ENCODE measurements around the gene MRPL48.
"Not testable (repeated sequence)": the region's sequence is repeated elsewhere in the genome, so short reads cannot be mapped to it uniquely, and the experiment has no call there.

The MRPL48 gene

DNA sequence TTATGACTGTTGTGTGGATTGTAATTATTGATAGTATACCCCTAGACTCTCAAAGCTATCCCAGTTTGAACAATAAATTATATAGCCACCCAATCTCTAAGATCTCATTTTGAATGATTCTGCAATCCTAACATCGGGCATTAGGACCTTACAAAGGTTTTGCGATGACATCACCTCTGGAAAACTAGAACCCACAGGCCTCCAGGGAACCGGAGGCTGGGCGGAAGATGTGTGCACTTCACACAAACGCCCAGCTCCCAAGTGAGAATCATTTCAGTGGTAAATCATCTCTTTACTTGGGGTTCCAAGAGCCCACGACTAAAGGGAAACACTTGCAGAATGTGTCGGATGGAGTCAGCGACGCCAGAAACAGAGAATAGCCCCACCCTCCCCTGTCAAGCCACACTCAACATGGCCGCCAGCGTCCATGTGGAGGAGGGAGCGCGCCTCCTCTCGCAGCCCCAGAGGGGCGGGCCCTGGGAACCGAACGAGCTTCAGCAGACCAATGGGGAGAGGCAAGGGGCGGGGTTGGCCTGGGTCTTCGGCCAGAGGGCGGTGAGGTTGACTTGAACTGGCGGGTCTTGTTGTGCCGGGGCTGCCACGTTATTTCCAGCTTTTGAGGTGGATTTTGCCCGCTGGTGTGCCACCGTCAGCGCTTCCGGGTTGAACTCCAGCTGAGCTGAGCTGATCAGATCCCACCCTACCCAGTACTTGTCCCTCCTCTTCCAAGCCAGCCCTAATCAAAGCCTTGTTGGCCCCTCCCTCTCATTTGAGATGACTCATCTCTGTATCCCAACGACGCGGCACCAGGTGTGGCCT is 8.4 kb upstream of the MRPL48 start:
- peak; percentile 97 for DNase-seq (ENCODE audit: low read depth)

DNA sequence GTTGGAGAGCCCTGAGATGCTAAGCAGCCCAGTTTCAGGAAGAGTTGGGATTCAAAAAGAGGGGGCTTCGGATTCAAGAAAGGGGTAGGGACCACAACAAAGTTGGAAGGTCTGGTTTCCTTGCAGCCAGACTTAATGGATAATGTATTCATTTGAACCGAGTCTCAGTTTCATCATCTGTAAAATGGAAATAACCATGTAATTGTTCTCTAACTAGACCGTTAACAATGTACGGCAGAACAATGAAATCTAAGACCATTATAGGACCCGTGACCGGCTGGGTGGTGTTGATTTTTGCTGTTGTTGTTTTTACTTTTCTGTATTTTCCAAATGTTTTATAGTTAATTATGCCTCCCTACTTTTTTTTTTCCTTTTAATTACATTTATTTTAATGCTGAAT is 6.4 kb upstream of the MRPL48 start:
- no peak for DNase-seq (ENCODE audit: low read depth)

DNA sequence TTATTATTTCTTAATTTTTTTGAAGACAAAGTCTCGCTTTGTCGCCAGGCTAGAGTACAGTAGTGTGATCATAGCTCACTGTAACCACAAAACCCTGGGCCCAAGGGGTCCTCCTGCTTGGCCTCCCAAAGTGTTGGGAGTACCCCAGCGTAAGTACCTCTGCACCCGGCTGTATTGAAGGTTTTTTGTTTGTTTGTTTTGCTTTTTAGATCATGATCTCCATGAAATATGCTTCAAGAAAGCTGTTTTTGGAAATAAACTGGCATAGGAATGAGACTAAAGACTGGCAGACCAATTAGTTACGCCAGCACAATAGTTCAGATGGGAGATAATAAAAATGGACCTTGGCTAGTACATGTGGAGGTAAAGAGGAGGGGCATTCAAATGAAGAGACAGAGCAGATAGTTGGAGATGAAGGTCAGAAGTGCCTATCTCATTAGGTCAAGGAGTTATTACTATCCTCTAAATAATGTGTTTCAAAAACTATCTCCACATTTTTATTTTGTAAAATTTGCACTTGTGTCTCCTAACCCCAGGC is 4.1 kb upstream of the MRPL48 start:
- DNase-seq (ENCODE audit: low read depth), result no peak

DNA sequence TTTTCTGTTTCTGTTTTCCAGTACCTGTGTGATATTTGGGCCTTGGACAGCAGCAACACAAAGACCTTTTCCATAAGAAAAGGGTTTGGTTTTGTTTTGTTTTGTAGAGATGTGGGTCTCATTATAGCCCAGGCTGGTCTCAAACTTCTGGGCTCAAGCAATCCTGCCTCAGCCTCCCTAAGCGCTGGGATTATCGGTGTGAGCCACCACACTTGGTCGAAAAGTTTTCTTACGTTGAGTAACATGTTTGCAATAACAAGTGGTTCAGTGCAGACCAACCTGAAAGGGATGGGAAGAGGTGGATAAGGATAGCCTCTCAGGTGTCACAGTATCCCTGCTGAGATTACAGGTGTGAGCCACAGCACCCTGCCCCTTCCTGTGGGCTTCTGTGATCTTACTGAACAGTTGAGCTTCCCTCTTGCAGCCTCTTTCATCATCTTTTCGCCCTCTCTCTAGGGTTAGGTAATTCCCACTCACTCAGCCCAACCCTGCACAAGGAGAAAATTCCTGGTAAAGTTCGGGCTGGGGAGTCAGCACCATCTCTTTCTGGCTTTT is 3.5 kb upstream of the MRPL48 start:
- DNase-seq (ENCODE audit: low read depth), result no peak

DNA sequence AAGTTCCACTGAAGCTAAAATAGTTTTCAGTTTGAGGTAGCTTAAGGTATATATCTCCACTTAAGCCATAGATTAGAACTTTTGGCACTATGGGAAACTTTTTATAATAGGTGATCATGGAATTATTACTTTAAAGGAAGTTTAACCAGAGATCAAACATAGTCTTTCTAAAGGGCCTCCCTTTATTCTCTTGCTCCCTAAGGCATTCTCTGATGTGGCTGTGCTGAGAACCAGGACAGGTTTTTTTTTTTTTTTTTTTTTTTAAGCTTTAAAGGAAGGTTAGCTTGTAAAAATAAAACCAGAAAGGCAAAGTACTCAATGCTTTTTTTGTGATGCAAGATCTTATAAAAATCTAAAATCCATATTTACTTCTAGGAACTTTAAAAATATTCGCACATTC is 2.9 kb upstream of the MRPL48 start:
- no peak for DNase-seq (ENCODE audit: low read depth)

DNA sequence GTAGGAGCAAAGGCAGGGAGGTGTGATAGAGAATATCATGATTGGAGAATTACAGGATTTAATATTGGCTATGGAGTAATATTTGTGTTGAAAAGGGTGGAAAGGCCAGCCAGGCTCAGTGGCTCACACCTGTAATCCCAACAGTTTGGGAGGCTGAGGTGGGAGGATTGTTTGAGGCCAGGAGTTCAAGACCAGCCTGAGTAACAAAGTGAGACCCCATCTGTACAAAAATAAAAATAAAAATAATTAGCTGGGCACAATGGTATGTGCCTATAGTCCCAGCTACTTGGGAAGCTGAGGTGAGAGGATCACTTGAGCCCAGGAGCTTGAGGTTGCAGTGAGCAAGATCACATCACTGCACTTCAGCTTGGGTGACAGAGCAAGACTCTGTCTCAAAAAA is 2.2 kb upstream of the MRPL48 start:
- DNase-seq (ENCODE audit: low read depth), result not testable (repeated sequence)

DNA sequence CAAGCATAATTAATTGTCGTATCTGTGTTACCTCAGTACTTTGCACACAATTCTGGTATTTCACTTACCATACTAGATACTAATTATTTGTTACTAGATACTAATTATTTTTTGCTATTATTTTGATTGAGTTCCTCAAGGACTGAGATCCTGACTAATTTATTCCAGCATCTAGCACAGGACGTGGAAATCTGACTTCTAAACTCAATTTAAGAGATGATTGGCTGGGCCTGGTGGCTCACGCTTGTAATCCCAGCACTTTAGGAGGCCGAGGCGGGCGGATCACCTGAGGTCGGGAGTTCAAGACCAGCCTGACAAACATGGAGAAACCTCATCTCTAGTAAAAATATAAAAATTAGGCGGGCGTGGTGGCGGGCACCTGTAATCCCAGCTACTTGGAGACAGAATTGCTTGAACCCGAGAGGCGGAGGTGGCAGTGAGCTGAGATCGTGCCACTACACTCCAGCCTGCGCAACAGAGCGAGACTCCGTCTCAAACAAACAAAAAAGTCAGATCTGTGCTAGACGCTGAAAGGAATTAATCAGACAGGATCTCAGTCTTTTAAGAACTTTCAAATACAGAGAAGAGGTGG is 527 bp upstream of the MRPL48 start:
- DNase-seq (ENCODE audit: low read depth), result no peak

DNA sequence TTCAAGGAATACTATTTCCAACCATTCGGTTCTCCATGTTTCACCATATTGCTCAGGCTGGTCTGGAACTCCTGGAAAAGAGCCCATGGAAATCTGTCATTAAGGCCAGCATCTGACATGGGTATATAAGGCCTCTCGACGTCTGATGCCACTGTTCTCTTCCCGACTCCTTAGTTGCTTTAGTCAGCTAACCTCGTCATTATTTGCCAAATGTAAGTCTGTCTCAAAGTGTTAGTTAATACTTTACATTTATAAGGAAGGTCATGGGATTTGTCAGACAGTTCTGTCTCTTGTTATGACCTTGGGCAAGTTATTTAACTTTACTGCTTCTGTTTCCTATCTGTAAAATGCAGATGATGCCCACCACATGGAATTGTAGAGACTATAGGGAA is 1.6 kb downstream of the MRPL48 start:
- no peak for DNase-seq (ENCODE audit: low read depth)

DNA sequence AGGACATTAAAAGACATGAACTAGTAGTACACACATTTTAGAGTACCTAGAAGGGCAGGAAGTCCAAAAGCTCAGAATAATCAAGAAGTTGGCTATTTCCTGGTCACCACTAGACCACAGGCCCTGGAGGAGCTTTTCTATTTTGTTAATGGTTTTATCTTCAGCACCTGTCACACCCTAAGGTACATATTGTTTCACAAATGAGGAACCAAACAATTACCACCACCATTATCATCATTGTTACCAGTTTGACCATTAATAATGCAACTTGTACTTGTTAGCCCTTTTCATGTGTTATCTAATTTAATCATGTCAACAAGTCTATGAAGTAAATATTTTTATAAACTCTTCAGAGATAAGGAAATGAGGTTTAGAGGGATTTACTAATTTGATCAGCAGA is 4.9 kb downstream of the MRPL48 start:
- DNase-seq (ENCODE audit: low read depth), result no peak

DNA sequence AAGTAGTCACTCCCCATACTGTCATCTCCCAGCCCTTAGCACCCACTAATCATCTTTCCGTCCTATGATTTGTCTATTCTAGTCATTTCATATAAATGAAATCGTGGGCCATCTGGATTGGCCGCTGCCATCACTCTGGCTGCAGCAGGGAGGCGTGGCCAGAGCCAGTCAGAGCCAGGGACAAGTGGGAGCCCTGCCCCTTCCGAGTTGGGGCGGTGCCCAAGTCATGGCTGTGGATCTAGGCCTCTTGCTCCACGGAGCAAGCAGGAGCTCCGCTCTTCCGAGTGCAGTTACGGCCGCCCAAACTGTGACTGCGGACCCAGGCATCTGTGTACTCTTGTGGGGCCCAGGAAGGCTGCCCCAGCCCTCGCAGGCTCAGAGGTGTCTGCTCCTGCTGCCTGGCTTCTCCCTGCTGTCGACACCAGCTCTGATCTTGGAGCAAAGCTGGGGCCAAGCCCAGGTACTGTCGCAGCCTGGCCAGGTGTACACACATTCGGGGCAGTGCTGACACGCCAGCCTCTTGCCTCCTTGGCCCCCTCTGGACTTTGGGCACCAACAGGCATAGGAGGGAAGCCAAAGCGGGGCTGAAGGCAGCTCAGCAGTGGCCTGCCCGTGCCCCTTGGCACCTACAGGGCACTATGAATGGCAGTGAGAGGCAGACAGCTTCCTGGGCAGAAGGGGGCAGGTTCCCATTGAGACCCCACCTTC is 8.4 kb downstream of the MRPL48 start:
- DNase-seq (ENCODE audit: low read depth), result no peak

DNA sequence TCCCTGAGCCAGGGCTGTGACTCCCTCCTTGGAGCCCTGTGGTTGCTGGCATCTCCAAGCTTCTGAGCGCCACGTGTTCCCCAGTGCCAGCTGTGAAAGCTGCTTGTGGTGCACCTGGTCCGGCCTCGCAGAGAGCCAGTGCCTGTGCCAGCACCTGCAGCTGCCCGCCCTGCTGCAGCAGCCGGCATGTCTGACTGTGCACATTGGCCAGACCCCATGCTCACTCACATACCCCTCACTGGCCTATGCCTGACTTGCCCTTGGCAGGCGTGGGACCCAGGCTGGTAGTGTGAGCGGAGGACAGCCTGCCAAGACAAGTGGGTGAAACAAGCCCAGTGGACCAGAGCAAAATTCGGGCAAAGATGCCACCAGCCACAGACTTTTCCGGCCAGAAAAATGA is 9.8 kb downstream of the MRPL48 start:
- DNase-seq (ENCODE audit: low read depth), result no peak

DNA sequence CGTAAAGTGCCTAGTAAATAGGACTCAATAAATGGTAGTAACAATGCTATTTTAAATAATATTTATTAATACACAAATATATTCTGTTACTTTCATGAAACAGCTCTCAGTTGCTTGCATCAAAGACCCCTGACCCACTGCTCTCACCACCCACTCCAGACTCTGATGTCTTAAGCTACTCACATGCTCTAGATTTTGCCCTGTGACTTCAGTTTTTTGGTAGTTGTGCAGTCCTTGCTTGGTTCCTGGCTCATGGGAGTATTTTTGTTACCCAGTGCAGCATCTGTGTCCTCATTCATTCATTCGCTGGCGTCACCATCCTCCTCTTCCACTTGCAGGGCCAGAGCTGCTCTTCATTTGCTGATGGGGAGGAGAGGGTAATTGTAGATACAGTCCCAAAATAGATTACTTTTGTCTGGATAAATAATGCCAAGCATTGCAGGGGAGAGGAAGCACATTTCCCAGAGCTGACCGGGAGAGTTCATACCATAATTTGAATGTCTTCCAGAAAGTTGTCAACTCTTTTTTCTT is 12.7 kb downstream of the MRPL48 start:
- DNase-seq (ENCODE audit: low read depth), result no peak

DNA sequence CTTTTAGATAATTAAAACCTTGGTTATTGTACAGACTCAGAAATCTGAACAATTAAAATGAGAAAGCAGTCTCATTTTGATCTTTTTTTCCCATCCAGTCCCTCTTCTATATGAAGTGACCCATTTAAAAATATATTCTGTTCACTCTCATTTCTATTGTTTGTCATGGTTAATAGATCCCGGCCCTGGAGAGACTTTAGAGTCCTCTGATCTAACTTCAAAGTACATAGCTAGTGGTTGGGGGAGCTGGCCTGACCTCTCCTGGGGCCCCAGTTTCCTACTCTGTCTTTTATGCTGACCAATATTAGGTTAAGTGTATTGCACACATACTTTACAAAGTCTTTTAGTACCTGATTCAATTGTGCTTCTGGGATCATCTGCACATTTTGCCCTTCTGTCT is 13.5 kb downstream of the MRPL48 start:
- DNase-seq (ENCODE audit: low read depth), result no peak

DNA sequence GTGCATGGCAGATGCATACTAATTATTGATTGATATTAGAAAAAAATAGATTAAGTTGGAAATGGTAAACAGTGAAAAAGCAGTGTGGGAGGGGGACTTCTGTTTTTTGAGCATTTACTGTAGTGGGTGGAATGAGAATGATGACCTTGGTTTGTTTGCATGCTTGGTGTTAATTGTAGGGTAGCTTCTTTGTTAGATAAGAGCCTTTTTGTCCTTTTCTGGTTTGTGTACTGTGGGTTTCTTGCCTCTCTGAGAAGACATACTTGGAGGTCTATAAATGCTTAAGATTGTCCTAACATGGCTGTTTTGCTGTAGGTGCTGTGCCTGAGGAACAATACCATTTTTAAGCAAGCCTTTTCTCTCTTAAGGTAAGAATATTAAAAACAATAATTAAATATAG is 17.0 kb downstream of the MRPL48 start:
- no peak for DNase-seq (ENCODE audit: low read depth)

DNA sequence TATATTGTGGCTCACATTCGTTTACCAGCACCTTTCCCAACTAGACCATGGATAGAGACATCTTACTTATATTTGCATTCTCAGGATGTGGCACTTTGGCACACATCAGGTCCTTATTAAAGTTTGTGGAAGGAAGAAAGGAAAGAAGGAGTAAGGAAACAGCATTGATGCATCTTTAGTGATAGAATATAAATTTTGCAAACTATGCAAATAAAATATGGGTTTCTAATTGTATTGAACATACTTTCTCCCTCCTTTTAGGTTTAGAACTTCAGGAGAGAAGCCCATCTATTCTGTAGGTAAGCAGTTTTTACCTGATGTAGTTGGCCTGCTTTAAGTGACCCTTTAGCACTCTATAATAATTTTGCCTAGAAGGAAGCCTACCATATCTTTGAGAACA is 20.4 kb downstream of the MRPL48 start:
- DNase-seq (ENCODE audit: low read depth), result no peak

DNA sequence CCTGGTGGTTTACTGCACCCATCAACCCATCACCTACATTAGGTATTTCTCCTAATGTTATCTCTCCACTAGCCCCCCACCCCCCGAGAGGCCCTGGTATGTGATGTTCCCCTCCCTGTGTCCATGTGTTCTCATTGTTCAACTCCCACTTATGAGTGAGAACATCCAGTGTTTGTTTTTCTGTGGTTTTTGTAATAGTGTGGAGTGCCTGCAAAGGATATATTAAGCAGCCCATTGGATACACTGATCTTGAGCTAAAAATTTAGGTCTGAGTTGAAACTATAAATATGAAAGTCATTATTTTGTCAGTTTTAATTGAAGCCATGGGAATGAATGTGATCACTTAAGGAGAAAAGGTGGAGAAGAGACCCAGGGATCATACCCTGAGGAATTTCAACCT is 23.0 kb downstream of the MRPL48 start:
- DNase-seq (ENCODE audit: low read depth), result no peak

DNA sequence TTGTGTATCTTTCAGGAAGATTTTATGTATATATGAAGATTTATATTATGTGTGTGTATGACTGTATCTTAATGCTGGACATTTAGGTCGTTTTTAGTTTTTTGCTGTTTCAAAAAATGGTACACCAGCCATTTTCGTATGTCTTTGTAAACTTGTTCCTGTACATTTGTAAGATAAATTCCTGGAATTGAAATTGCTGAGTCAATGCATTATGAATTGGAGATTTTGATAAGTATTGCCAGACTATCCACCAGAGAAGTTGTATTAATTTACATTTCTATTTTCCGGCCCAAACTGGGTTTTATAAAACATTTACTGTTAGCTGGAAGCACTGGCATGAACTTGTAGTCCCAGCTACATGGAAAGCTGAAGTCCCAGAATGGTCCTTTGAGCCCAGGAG is 24.6 kb downstream of the MRPL48 start:
- no peak for DNase-seq (ENCODE audit: low read depth)

DNA sequence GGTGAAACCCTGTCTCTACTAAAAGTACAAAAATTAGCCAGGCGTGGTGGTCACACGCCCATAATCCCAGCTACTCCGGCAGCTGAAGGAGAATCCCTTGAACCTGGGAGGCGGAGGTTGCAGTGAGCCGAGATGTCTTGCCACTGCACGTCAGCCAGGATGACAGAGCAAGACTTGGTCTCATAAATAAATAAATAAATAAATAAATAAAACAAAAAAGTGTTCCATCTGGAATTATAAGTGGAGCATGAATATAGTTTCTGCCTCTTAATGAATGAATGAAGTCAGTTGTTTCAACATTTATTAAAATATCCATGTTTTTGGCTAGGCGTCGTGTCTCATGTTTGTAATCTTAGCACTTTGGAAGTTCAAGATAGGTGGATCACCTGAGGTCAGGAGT is 27.1 kb downstream of the MRPL48 start:
- no peak for DNase-seq (ENCODE audit: low read depth)

DNA sequence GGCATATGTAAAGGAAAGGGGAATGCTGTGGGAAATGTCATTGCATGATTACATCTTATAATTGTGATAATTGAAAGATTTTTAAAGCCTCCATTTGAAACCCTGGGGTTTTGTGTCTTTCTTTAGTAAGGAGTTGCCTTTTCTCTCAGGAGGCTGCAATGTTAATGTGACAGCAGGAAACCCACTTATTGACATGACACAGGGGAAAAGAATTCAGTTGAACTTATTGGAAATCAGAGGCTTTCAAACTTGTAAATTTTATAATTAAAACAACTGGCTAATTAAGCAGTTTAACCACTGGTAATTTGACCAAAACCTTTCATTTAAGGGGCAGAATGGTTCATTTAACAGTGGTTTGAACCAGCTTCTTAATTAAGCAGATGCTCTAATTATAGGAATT is 31.2 kb downstream of the MRPL48 start:
- no peak for DNase-seq (ENCODE audit: low read depth)

DNA sequence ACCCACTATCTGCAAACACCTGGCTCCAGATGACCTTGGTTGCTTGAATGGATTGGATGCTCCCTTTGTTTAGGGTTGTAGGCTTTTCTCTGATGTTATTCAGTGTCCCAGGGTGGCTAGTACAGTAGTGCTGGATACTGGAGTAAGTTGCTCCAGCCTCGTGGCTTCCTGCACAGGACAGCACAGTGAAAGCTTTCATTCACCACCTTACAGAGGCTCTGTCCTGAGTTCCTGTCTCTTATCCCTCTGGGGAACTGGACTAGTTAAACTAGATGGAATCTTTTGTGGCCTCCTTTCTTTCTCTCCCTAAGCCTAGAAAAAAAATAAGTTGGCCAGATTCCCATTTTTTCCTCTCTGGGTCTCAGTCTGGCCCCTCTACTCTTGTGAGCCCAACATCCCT is 42.6 kb downstream of the MRPL48 start:
- no peak for DNase-seq (ENCODE audit: low read depth)

DNA sequence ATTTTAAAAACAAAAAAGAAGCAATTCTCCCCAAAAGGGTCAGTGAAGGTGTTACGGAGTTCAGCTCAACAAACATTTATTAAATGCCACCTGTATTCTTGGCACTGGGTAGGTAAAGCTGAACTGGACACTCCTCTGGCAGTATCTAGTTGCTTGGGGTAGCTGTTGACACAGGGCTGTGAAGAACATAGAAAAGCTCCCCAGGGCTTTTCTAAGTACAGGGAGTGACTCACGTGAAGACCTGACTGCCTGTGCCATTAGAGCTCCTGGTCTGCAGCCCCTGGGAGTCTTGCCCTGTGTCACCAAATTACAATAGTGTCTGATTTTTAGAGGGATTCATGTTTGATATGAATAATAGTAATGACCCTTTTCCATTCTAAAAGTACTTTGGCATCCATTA is 45.4 kb downstream of the MRPL48 start:
- no peak for DNase-seq (ENCODE audit: low read depth)

DNA sequence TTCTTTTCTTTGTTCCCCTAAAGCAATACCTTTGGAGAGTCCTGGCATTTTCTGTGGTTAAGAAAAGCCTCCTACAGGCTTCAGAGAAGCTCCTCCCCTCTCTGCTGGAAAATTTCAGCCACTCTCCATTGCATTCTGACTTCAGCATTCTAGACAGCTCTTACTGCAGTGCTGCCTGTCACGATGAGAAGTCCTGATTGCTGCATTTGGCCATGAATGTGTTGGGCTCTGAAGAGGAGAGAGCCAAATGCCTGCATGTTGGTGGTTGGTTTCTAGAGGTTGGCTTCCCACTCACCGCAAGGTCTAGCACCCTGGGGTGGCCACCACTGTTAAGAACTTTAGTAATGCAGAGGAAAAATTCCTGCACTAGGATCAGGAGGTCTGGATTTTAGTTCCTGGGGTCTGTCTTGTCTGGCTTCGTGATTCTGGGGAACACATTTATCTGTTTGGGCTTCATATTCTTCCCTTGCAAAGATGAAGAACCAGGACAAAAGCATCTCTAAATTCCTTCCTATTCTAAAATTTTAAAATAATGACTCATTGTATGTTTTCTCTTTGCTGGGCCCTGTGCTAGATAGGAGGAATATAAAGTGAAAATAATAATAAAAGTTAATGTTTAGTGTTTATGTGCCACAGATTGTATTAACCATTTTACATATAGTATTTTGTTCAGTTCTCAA is 50.9 kb downstream of the MRPL48 start:
- peak; percentile 9 for DNase-seq (ENCODE audit: low read depth)

Data from stromal cell of bone marrow (primary cell).